Peyer's patch (tissue), 4 donors: Measurements from ENCODE around the gene ANAPC1. TPM values are rescaled to one million over a fixed set of nuclear protein-coding genes. Genes with fewer than 3 reads are reported as not detected.
"Not testable (repeated sequence)": the region's sequence is repeated elsewhere in the genome, so short reads cannot be mapped to it uniquely, and the experiment has no call there.

Experiments
- DNase-seq, 3 donors: peaks; one replicate each; pipeline ENCODE4 v3.0.0-alpha.2; 2017 to 2019
- H3K27ac ChIP-seq, 4 donors: fragments of 200-600 bp; sonication (generic); one replicate each; pipeline ENCODE4 v1.5.1; 2016 to 2019
- H3K27me3 ChIP-seq, 2 donors: fragments of 200-600 bp; sonication (generic); one replicate each; pipeline ENCODE4 v1.5.1; 2019
- H3K36me3 ChIP-seq, 3 donors: fragments of 200-600 bp; sonication (generic); one replicate each; pipeline ENCODE4 v1.5.1; 2016 to 2019
- H3K4me1 ChIP-seq, 4 donors: fragments of 200-600 bp; sonication (generic); one replicate each; pipeline ENCODE4 v1.5.1; 2016 to 2019
- H3K4me3 ChIP-seq, 4 donors: fragments of 200-600 bp; sonication (generic); 1 replicate in 3 of 4; 2 replicates in 1 of 4; pipeline ENCODE4 v1.5.1; 2016 to 2019; ENCODE audit warnings: mild to moderate bottlenecking in 1 of 4
- H3K9me3 ChIP-seq, 4 donors: fragments of 200-600 bp; sonication (generic); one replicate each; pipeline ENCODE4 v1.5.1; 2016 to 2019; ENCODE audit warnings: mild to moderate bottlenecking in 1 of 4
- small RNA-seq, 2 donors: library from RNA; depleted of rRNA; stranded (forward); fragments of <200 nt; gene quantifications; one replicate each; pipeline ENCODE3, GENCODE V24; 2016
- total RNA-seq, 4 donors: library from RNA; depleted of rRNA; stranded (reverse); fragments of >200 nt; gene quantifications; one replicate each; pipeline ENCODE4 v1.1.0, GENCODE V29; 2016

ANAPC1 gene
- total RNA-seq, 4 donors from 2014 or later, result 26.3 to 173 (median 52.5) TPM

GRCh38 chr2:111725742-111726141 is 158.3 kb downstream of the ANAPC1 start:
- DNase-seq, result peak in 2 of 3 donors; percentile 15 to 49
- not testable (repeated sequence) for H3K4me1 ChIP-seq

GRCh38 chr2:111719610-111720009 is 164.4 kb downstream of the ANAPC1 start:
- not testable (repeated sequence) for H3K27me3 ChIP-seq, H3K4me1 ChIP-seq, DNase-seq

More at GRCh38 chr2:111725742-111726141, 158.3 kb downstream of the ANAPC1 start:
- H3K4me3 ChIP-seq, H3K36me3 ChIP-seq, H3K27me3 ChIP-seq, H3K27ac ChIP-seq, H3K9me3 ChIP-seq: not testable (repeated sequence)

More at GRCh38 chr2:111719610-111720009, 164.4 kb downstream of the ANAPC1 start:
- not testable (repeated sequence) for H3K27ac ChIP-seq, H3K9me3 ChIP-seq, H3K4me3 ChIP-seq, H3K36me3 ChIP-seq

Small RNAs within 50 kb of the gene (small RNA-seq; reads per million reads assigned to genes)
- 0 reads per million in 2 donors for gene MIR4771-2
- gene RN7SL297P, result 0 reads per million in 2 donors

Other genes with a start within 250 kb of the ANAPC1 start
- gene MERTK, start 14.4 kb upstream of the ANAPC1 start, total RNA-seq, result 10 to 100 TPM in 2 of 4 donors, 1 to 10 TPM in 2; 8.6 to 56.9 (median 18.5) TPM
- gene TMEM87B, start 171.1 kb upstream of the ANAPC1 start, total RNA-seq, result 10 to 100 TPM; 22.3 to 85.6 (median 48.6) TPM